ENCODE measurements around the gene YBEY.

- TF ChIP-seq, protein P1, sequence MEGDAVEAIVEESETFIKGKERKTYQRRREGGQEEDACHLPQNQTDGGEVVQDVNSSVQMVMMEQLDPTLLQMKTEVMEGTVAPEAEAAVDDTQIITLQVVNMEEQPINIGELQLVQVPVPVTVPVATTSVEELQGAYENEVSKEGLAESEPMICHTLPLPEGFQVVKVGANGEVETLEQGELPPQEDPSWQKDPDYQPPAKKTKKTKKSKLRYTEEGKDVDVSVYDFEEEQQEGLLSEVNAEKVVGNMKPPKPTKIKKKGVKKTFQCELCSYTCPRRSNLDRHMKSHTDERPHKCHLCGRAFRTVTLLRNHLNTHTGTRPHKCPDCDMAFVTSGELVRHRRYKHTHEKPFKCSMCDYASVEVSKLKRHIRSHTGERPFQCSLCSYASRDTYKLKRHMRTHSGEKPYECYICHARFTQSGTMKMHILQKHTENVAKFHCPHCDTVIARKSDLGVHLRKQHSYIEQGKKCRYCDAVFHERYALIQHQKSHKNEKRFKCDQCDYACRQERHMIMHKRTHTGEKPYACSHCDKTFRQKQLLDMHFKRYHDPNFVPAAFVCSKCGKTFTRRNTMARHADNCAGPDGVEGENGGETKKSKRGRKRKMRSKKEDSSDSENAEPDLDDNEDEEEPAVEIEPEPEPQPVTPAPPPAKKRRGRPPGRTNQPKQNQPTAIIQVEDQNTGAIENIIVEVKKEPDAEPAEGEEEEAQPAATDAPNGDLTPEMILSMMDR (IDR thresholded peaks at IDR 0.05; ENCODE audit: insufficient read depth, low read depth, low read length) = no peak
- TF ChIP-seq EZH2 (IDR thresholded peaks at IDR 0.05; ENCODE audit: insufficient read depth, low read length) = no peak
Observed at GRCh38 chr21:46311568-46311967, 25.4 kb downstream of the YBEY start.
